HG02981 (cell line): ENCODE measurements around the gene SHF.

Experiments used
- ATAC-seq: cut with Tn5 transposase; IDR thresholded peaks from one replicate; pipeline ENCODE4 v1.9.1; 2021; ENCODE audit warnings: mild to moderate bottlenecking, moderate library complexity; ENCODE audit not compliant: unreplicated experiment

The SHF gene

GRCh38 chr15:45169608-45170480 is 17.9 kb downstream of the SHF start:
- no peak for ATAC-seq

- no peak for ATAC-seq
These were observed 18.8 kb downstream of the SHF start for GRCh38 chr15:45168751-45169551.

GRCh38 chr15:45168286-45168685 is 19.5 kb downstream of the SHF start:
- no peak for ATAC-seq

GRCh38 chr15:45167631-45168205 is 20.0 kb downstream of the SHF start:
- no peak for ATAC-seq

DNA sequence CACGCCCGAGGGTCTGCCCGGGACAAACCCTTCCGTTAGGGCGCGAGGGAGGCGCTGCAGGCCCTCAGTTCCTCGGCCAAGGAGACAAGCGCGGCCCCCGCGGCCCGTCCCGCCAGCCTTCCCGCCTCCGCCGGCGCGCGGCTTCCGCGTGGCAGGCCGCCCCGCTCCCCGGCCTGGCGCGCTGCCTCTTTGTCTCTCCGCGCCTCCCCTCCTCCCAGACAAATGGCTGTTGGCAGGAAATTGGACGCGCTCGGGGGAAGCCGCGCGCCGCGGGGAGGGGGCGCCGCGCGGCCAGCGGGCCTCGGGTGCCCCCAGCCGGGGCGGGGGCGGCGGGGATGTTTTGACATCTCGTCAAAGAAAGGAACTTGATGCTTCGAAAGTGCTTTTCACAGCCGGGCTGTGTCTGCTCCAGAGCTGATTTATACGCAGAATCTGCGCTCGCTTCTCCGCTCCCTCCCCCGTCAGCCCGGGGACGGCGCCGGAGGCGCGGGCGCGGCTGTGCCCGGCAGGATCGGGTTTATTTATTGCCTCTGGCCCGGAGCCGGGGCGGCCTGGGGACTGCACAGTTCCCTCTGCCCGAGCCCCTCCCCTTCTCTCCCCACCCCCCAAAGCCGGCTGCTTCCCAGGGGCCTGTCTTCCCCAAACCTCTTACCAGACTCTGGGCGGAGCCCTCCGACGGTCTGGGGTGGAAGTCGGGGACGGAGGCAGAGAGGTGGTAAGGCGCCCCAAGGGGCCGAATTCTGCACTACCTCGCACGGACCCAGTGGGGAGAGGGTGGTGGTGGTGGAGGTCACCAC is 20.7 kb downstream of the SHF start:
- ATAC-seq: peak; percentile 90

GRCh38 chr15:45165536-45165935 is 22.2 kb downstream of the SHF start:
- ATAC-seq: no peak

GRCh38 chr15:45164914-45165313 is 22.9 kb downstream of the SHF start:
- ATAC-seq: no peak

DNA sequence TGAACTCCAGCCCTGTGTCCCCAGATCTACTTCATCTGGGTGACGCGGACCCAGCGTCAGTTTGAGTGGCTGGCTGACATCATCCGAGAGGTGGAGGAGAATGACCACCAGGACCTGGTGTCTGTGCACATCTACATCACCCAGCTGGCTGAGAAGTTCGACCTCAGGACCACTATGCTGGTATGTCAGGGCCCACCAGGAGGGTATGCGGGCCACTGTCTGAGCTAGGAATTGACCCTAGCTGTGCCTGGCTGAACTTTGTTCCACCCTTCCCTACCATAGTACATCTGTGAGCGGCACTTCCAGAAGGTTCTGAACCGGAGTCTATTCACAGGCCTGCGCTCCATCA is 24.3 kb downstream of the SHF start:
- no peak for ATAC-seq

DNA sequence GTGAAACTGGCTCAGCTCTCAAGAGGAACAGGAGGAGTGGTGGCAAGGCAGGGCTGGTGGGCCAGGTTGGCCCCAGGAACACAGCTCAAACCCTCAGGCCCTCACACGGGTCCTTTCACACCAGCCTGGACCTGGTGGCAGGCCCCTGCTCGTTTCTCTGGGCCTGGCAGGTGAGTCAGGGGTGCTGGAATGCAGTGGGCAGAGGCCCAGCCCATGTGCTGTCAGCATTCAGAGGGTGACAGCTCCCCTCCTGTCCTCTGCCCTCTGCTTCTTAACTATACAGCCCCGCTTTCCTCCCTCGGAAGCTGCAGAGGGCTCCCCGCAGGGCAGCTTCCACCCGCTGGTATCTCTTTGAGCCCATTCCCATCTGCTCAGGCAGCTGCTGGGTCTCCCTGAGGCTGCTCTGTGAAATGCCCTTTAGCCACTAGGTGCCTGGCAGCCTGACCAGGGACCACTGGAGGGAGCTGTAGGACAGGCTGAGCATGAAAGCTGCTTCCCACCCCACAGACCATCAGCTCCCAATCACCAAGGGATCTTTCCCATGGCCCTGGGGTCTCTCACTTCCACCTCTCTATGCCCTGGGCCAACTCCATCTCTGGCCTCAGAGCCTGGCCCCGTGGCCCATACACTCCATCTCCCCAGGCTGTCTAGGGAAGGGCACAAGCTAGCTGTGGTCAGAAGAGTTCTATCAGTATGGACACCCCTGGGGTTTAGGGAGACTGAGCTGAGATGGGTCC is 24.8 kb downstream of the SHF start:
- peak; percentile 41 for ATAC-seq

GRCh38 chr15:45161666-45162065 is 26.1 kb downstream of the SHF start:
- no peak for ATAC-seq

DNA sequence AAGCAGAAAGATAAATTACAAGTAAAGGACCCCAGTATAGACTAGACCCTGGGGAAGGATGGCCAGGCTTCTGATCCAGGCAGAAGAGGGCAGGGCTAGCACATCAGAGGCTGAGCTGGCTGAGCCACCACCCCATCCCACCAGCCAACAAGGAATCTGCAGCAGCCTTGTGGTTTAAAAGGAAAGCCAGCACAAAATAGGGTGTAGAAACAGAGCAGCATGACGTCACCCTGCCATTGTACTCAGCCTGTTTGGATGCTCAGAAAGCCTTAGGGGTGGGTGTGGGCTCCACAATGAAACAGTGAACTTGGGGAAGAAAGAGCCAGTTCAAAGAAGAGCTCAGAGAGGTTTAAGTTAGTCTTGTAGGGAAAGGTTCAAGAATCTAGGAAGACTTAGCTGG is 29.8 kb downstream of the SHF start:
- ATAC-seq: no peak

- no peak for ATAC-seq
These were observed 30.9 kb downstream of the SHF start for GRCh38 chr15:45156744-45157455.

DNA sequence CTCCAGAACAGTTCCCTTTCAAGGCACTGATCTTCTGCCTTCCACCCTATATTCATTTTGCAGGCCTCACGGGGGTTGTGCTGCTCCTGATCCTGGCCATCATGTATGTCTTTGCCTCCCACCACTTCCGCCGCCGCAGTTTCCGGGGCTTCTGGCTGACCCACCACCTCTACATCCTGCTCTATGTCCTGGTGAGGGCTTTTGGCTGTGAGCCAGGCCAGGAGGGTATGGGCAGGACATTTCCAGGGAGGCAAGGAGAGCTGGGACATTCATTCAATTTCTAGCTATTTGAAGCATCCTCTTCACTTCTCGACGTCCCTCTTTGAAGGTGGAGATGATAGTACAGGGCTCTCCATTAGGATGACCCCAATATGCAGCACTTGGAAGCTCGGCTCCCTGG is 32.0 kb downstream of the SHF start:
- ATAC-seq: no peak

GRCh38 chr15:45151998-45152828 is 35.6 kb downstream of the SHF start:
- no peak for ATAC-seq

DNA sequence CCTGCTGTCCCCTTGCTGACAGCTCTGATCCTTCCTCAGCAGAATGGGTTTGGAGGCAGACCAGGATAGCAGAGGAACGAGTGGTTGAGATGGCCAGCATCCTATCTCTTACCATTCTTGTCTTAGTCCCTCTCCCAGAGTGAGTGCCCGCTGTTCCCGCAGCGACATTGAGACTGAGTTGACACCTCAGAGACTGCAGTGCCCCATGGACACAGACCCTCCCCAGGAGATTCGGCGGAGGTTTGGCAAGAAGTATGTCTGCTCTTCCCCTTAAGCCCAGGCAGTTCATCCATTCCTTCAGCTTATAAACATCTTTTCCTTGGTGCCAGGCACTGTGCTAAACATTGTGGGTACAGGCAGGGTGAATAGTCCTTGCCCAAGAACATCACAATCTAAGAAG is 36.8 kb downstream of the SHF start:
- no peak for ATAC-seq

- ATAC-seq: no peak
These were observed 37.3 kb downstream of the SHF start for GRCh38 chr15:45150481-45150880.

GRCh38 chr15:45149060-45149459 is 38.7 kb downstream of the SHF start:
- ATAC-seq: no peak

DNA sequence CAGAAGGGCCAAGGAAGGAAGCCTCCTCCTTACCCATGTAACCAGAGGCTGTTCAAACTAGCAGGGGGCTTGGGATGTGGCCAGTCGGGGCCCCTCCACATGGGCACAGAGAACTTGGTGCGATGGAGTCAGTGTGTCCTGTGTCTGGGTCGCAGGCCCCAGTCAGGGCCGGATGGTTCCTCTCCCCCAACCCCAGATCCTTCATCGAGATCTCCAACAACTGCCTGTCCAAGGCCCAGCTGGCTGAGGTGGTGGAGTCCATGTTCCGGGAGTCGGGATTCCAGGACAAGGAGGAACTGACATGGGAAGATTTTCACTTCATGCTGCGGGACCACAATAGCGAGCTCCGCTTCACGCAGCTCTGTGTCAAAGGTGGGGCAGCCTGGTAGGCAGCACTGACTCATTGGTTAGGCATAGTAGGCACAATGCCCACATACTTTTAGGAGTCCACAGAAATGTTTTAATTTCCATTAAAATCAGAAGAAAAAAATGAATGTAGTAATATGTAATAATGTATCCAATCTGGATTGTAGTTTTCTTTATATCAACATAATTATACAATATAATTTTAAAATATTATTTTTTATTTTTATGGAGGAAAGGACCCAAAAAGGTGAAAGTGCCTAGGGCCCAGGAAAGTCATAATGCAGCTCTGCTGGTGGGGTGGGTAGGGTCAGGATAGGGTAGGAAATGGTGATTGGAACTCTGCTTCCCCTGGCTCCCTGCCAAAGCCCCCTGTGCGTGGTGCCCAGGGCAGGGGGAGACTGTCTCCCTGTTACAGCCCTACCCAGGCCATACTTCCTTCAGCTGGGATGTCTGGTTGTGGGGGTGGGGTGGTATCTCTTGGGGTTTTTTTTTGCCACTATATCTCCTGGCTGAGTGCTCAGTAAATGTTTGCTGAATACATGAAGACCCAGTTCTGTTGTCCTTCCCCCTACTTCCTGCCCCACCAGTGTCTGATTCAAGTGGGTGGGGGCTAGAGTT is 39.4 kb downstream of the SHF start:
- ATAC-seq: no peak
